Lower leg skin (tissue), 4 donors: ENCODE data around the gene HSF5. TPM values are rescaled to one million over a fixed set of nuclear protein-coding genes. Genes with fewer than 3 reads are reported as not detected.
A peak's percentile ranks its signal among the peaks of the same experiment; 100 is the strongest.

ENCODE experiments used
- DNase-seq, 2 donors: peaks; one replicate each; pipeline ENCODE4 v3.0.0-alpha.2; 2019; ENCODE audit warnings: low spot score in 2 of 2
- H3K4me3 ChIP-seq: fragments of 200-600 bp; sonication (generic); 2 replicates; pipeline ENCODE4 v1.5.1; 2017; ENCODE audit warnings: mild to moderate bottlenecking, low read depth; ENCODE audit not compliant: poor library complexity, severe bottlenecking
- POLR2A ChIP-seq, 2 donors: fragments of 450-650 bp; IDR thresholded peaks; one replicate each; pipeline ENCODE4 v1.6.1; 2016 to 2017; ENCODE audit warnings: antibody characterized with exemption in 2 of 2, mild to moderate bottlenecking in 1 of 2, moderate library complexity in 1 of 2
- WGBS, 2 donors: methylation state at CpG; one replicate each; pipeline ENCODE4 v1.1.5; 2018; 5-methylcytosine and 5-hydroxymethylcytosine counted together
- intact Hi-C: fragments of 100-400 bp; cut with DNase I; formaldehyde crosslinking; loops from one replicate; pipeline ENCODE4 v1.15.0; 2023; ENCODE audit warnings: low total_unique reads
- total RNA-seq, 4 donors: library from RNA; depleted of rRNA; stranded (reverse); fragments of >200 nt; gene quantifications; one replicate each; pipeline ENCODE4 v1.1.0, GENCODE V29; 2016
- TF ChIP-seq, protein P1 (sequence below), 3 donors: fragments of 450-650 bp; IDR thresholded peaks; one replicate each; pipeline ENCODE4 v1.5.1; 2016; ENCODE audit warnings: antibody characterized with exemption in 3 of 3, mild to moderate bottlenecking in 3 of 3, moderate library complexity in 2 of 3

The HSF5 gene
- total RNA-seq, 4 donors from 2014 or later, result 0.08 to 0.10 TPM; not detected in 2

DNA sequence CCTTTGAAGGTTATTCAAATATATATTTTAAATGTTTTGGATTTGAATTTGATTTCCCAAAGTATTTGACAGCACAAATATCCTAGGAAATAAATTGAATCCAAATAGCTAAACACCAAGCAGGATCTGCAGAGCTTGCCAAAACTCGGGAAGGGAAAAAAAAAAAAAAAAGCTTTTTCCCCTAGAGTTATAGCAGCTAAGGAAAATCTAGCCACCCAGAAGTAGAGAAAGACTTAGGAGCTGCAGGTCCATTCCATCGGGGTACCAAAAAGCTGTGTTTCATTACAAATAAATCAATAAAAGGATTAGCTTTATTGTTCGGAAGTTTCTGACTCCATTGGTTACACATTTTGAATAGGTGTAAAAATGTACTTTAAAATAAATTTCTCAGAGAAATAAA is 19.3 kb downstream of the HSF5 start:
- WGBS, 2 donors, result 68 to 69% methylated on average over 3 of the region's 3 CpGs
- TF ChIP-seq, protein P1, sequence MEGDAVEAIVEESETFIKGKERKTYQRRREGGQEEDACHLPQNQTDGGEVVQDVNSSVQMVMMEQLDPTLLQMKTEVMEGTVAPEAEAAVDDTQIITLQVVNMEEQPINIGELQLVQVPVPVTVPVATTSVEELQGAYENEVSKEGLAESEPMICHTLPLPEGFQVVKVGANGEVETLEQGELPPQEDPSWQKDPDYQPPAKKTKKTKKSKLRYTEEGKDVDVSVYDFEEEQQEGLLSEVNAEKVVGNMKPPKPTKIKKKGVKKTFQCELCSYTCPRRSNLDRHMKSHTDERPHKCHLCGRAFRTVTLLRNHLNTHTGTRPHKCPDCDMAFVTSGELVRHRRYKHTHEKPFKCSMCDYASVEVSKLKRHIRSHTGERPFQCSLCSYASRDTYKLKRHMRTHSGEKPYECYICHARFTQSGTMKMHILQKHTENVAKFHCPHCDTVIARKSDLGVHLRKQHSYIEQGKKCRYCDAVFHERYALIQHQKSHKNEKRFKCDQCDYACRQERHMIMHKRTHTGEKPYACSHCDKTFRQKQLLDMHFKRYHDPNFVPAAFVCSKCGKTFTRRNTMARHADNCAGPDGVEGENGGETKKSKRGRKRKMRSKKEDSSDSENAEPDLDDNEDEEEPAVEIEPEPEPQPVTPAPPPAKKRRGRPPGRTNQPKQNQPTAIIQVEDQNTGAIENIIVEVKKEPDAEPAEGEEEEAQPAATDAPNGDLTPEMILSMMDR (IDR thresholded peaks at IDR 0.05), result no peak
- TF ChIP-seq POLR2A (IDR thresholded peaks at IDR 0.05), result no peak
- no peak overlapping the region for H3K4me3 ChIP-seq
- no peak for DNase-seq
- intact Hi-C loops, result no loop called here

DNA sequence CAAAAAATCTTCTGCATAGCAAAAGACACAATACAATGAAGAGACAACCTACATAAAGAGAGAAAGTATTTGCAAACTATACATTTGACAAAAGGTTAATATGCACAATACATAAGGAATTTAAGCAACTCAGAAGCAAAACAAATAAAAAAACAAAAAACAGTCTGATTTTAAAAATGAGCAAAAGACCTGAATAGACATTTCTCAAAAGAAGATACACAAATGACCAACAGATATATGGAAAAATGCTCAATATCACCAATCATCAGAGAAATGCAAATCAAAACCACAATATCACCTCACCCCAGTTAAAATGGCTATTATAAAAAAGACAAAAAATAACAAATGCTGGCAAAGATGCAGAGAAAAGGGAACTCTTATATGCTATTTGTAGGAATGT is 32.7 kb downstream of the HSF5 start:
- intact Hi-C loops, result no loop called here
- no peak for TF ChIP-seq POLR2A (IDR thresholded peaks at IDR 0.05)
- TF ChIP-seq, protein P1 (IDR thresholded peaks at IDR 0.05), result no peak
- no peak overlapping the region for H3K4me3 ChIP-seq
- no peak for DNase-seq

DNA sequence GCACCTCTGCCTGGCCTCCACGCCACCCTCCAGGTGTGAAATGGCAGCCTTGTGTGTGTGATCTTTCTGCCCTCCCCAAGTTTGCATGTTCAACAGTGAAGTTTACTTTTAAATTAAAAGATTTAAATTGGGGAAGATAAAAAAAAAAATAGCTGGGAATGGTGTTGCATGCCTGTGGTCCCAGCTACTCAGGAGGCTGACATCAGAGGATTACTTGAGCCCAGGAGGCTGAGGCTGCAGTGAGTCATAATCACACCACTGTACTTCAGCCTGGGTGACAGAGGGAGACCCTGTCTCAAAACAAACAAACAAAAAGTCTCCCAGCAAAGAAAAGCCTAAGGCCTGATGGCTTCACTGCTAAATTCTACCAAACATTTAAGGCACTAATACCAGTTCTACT is 35.5 kb downstream of the HSF5 start:
- DNase-seq, result no peak
- 91 to 100% methylated on average over 1 of the region's 1 CpG for WGBS, 2 donors
- intact Hi-C loops, result no loop called here

DNA sequence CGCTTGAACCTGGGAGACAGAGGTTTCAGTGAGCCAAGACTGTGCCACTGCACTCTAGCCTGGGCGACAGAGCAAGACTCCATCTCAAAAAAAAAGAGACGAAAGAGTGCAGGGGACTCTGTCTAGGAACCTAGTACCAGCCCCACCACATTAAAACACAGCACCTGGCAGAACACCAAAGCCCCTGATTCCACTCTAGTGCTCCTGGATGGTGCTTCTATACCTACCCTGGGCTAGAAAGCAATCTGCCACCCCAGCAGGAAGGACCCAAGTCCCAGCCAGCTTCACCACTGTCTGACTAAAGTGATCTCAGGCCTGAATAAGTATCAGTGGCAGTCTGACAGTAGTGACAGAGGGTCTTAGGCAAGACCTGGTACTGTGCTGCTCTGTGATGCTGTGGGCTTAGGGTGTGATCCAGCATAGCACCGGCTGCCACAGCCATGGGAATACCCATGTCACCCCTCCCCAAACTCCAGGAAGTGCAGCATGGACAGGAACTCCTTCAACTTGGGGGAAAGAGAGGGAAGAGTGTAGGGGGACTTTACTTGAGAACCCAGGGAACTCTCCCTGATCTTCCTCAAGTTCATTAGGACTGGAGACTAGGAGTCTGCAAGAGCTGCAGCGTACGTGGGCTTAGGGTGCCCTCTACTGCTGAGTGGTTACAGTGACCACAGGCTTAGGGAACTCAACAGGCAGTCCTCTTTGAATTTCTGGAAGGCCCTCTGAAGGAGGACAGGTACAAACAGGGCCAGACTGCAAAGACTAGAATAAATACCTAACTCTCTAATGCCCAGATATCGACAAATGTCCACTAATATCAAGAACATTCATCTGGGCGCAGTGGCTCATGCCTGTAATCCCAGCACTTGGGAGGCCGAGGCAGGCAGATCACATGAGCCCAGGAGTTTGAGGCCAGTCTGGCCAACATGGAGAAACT is 40.9 kb downstream of the HSF5 start:
- intact Hi-C loops, result no loop called here
- TF ChIP-seq POLR2A (IDR thresholded peaks at IDR 0.05), result no peak
- TF ChIP-seq, protein P1 (IDR thresholded peaks at IDR 0.05), result no peak
- 74 to 78% methylated on average over 9 of the region's 9 CpGs for WGBS, 2 donors
- DNase-seq, result peak in 1 of 2 donors; percentile 37
- no peak overlapping the region for H3K4me3 ChIP-seq

More for the DNA sequence above, 35.5 kb downstream of the HSF5 start:
- TF ChIP-seq POLR2A (IDR thresholded peaks at IDR 0.05), result no peak
- H3K4me3 ChIP-seq, result no peak overlapping the region

DNA sequence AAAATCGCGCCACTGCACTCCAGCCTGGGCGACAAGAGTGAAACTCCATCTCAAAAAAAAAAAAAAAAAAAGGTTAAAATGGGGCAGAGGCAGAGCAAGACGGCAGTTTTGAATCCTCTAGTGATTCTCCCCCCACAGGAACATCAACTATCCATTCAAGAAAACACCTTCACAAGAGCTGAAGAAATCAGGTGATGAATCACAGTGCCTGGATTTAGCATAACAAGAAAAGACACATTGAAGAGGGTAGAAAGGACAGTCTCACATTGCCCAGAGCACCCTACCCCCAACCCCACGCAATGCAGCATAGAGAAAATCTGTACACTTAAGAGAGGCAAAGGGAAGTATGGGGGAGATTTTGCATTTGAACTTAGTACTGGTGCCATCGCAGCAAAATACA is 42.1 kb downstream of the HSF5 start:
- TF ChIP-seq, protein P1 (IDR thresholded peaks at IDR 0.05), result no peak
- TF ChIP-seq POLR2A (IDR thresholded peaks at IDR 0.05), result no peak
- H3K4me3 ChIP-seq, result no peak overlapping the region
- DNase-seq, result no peak
- 88 to 94% methylated on average over 6 of the region's 6 CpGs for WGBS, 2 donors
- intact Hi-C loops, result no loop called here

DNA sequence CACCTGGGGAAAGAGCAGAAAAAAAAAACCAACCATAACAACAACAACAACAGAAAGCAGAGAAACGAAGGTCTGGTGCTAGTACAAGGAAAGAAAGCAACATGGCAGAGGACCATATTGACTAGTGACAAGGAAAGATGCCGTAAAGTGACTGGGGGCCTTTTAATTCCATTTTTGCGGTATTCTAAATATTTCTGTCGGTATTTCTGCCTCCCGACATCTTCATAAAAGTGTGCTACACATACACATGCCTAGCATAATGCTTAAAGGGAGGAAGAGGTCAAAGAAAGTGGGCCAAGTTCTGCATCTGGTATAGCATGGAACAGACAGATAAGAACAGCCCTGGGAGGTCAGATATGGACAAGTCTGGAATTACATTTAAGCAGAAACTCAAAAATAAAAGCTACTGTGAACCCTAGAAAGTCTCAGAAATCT is 51.4 kb downstream of the HSF5 start:
- 76 to 82% methylated on average over 5 of the region's 5 CpGs for WGBS, 2 donors

More for the DNA sequence above, 51.4 kb downstream of the HSF5 start:
- H3K4me3 ChIP-seq, result no peak overlapping the region
- TF ChIP-seq, protein P1 (IDR thresholded peaks at IDR 0.05), result no peak
- TF ChIP-seq POLR2A (IDR thresholded peaks at IDR 0.05), result no peak
- DNase-seq, result no peak
- intact Hi-C loops, result no loop called here
